Upper lobe of left lung (tissue), 4 donors: ENCODE results near the gene GUCY2C.

Experiments
- EP300 ChIP-seq, 4 donors: sonication (generic); formaldehyde crosslinking; IDR thresholded peaks; one replicate each; pipeline ENCODE4 v1.5.1; 2017; ENCODE audit warnings: antibody characterized with exemption in 4 of 4, control low read depth in 2 of 4
- POLR2A ChIP-seq, 4 donors: fragments of 450-650 bp; IDR thresholded peaks; one replicate each; pipeline ENCODE4 v1.5.1; 2016 to 2017; ENCODE audit warnings: antibody characterized with exemption in 4 of 4, mild to moderate bottlenecking in 2 of 4
- TF ChIP-seq, protein P1 (sequence below), 6 experiments: fragments of 450-650 bp in 4 of 6; fragments of 200-600 bp in 2 of 6; sonication (generic) in 2 of 6; IDR thresholded peaks; one replicate each; pipeline ENCODE4 v1.5.1; 2016 to 2019; ENCODE audit warnings: antibody characterized with exemption in 6 of 6

DNA sequence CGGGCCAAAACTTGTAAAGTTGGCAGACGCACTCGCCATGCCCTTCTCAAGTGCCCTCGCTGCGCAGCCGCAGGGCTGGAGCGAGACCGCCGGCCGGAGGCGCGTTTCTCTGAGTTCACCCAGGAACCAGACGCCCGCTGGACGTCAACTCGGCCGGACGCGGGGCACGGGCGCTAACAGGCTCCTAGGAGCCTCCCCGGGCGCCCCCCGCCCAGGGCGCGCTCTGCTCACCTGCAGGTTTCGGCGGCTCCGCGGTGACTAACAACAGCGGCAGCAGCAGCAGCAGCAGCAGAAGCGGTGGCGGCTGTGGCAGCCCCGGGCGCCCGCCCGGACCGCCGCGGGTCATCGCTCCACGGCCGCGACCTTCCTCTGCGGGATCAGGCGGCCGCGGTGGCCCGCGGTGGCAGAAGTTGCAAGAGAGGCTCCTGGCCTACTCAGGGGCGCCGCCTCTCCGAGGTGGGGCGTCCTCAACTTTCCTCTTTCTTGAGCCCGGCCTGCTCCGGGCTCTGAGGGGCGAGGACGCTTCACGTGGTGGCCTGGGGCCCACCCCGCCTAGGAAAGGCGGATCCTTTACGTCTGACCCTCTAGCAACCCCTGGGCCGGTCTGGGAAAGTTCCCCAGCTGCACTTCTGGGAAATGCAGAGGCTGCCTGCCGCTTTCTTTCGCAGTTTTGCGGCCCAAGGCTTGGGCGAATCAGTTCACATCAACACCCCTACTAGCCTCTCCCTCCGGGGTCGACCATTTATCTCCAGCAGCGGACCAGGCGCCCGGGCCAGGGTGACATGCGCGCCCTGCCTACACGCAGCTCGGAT, 128.8 kb downstream of the GUCY2C start, which contains the start of gene PLBD1:
- peak in 2 of 4 donors; percentile 72 to 79 for TF ChIP-seq POLR2A (IDR thresholded peaks at IDR 0.05)
- TF ChIP-seq, protein P1, sequence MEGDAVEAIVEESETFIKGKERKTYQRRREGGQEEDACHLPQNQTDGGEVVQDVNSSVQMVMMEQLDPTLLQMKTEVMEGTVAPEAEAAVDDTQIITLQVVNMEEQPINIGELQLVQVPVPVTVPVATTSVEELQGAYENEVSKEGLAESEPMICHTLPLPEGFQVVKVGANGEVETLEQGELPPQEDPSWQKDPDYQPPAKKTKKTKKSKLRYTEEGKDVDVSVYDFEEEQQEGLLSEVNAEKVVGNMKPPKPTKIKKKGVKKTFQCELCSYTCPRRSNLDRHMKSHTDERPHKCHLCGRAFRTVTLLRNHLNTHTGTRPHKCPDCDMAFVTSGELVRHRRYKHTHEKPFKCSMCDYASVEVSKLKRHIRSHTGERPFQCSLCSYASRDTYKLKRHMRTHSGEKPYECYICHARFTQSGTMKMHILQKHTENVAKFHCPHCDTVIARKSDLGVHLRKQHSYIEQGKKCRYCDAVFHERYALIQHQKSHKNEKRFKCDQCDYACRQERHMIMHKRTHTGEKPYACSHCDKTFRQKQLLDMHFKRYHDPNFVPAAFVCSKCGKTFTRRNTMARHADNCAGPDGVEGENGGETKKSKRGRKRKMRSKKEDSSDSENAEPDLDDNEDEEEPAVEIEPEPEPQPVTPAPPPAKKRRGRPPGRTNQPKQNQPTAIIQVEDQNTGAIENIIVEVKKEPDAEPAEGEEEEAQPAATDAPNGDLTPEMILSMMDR (IDR thresholded peaks at IDR 0.05), result no peak
- no peak for TF ChIP-seq EP300 (IDR thresholded peaks at IDR 0.05)
